NCI-H187 treated with DMSO at 0.1 percent for 48 hours (cell line): ENCODE measurements around the gene PRXL2B.
"Not testable (repeated sequence)": the region's sequence is repeated elsewhere in the genome, so short reads cannot be mapped to it uniquely, and the experiment has no call there.

Experiments
- DNase-seq: peaks from one replicate; lab custom pipeline; 2025; lab: John Stamatoyannopoulos, UW

The PRXL2B gene

GRCh38 chr1:2614145-2614544 is 27.6 kb downstream of the PRXL2B start:
- no peak for DNase-seq

- DNase-seq, result no peak
These were observed 31.4 kb downstream of the PRXL2B start for GRCh38 chr1:2617971-2618470.

- DNase-seq, result no peak
These were observed 37.2 kb downstream of the PRXL2B start for GRCh38 chr1:2623571-2624337.

GRCh38 chr1:2624735-2625300 is 38.2 kb downstream of the PRXL2B start:
- DNase-seq, result no peak

GRCh38 chr1:2625311-2625710 is 38.7 kb downstream of the PRXL2B start:
- DNase-seq, result no peak

GRCh38 chr1:2625748-2626147 is 39.2 kb downstream of the PRXL2B start:
- DNase-seq, result not testable (repeated sequence)

GRCh38 chr1:2627746-2628145 is 41.2 kb downstream of the PRXL2B start:
- DNase-seq, result no peak

- DNase-seq, result no peak
These were observed 41.8 kb downstream of the PRXL2B start for GRCh38 chr1:2628191-2628932.

GRCh38 chr1:2628933-2629626 is 42.5 kb downstream of the PRXL2B start:
- no peak for DNase-seq

- DNase-seq, result no peak
These were observed 43.3 kb downstream of the PRXL2B start for GRCh38 chr1:2629627-2630497.

GRCh38 chr1:2630498-2631135 is 44.0 kb downstream of the PRXL2B start:
- no peak for DNase-seq

- DNase-seq, result no peak
These were observed 44.8 kb downstream of the PRXL2B start for GRCh38 chr1:2631136-2632050.

- no peak for DNase-seq
These were observed 45.5 kb downstream of the PRXL2B start for GRCh38 chr1:2632051-2632430.

- no peak for DNase-seq
These were observed 46.2 kb downstream of the PRXL2B start, which contains the start of gene MMEL1 for GRCh38 chr1:2632561-2633361. MMEL1 (minus strand) TSS chr1:2633016; CDS start chr1:2629484, 3,532 bp downstream.

- no peak for DNase-seq
These were observed 46.9 kb downstream of the PRXL2B start for GRCh38 chr1:2633366-2633935.

GRCh38 chr1:2633936-2634491 is 47.4 kb downstream of the PRXL2B start:
- DNase-seq, result no peak

- DNase-seq, result no peak
These were observed 48.9 kb downstream of the PRXL2B start for GRCh38 chr1:2635361-2636010.

GRCh38 chr1:2636733-2637132 is 50.2 kb downstream of the PRXL2B start:
- no peak for DNase-seq
